ENCODE measurements around the gene SLC45A3. TPM values are rescaled to one million over a fixed set of nuclear protein-coding genes. Genes with fewer than 3 reads are reported as not detected.
A peak's percentile ranks its signal among the peaks of the same experiment; 100 is the strongest.

SLC45A3 gene
- total RNA-seq, 2 experiments from 2014 or later, result not detected

DNA sequence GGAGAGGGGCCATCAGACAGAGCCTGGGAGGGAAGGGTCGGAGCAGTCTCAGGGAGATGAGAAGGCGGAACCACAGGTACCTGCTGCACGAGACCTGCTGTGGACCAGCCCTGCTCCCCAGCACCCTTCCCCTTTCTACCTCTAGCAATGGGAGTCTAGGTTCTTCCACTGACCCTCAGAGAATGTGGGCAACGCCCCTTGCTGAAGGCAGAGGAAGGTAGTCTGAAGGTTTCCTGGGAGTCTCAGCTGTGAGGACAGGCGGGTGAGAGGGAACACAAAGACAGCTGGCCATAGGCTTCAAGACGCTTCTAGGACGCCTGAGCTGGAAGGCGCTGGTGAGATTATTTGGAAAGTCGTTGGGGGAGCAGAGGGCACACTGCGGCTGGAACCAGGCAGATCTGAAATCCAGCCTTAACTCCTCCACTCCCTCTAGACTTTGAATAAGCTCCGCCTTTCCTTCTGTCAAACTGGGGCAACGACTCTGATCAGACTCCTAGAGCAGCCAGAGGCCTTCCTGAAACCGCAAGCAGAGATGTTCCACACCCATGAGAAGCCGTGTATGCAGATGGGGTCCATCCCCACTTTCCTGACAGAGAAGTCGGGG lies 18.1 kb downstream of the SLC45A3 start:
- Mint-ChIP-seq H3K36me3 (no peaks in the 10 kb centered on the region), H3K9me3 (ENCODE audit: low read depth) (no peaks in the 10 kb centered on the region), H3K27ac (no peak overlapping the region), H3K27me3 (peaks cover 6% of the 10 kb centered on the region), H3K4me3 (no peak overlapping the region), H3K4me1 (peaks cover 3% of the 10 kb centered on the region)
- ATAC-seq, result no peak
- CTCF ChIA-PET, result interaction anchor here (1.3 to 11.1 kb wide), 3 partner anchors 49 to 316 kb away, joined by 4 to 465 read pairs (median 153); no protein-coding TSS in a partner anchor
- DNase-seq, result no peak

DNA sequence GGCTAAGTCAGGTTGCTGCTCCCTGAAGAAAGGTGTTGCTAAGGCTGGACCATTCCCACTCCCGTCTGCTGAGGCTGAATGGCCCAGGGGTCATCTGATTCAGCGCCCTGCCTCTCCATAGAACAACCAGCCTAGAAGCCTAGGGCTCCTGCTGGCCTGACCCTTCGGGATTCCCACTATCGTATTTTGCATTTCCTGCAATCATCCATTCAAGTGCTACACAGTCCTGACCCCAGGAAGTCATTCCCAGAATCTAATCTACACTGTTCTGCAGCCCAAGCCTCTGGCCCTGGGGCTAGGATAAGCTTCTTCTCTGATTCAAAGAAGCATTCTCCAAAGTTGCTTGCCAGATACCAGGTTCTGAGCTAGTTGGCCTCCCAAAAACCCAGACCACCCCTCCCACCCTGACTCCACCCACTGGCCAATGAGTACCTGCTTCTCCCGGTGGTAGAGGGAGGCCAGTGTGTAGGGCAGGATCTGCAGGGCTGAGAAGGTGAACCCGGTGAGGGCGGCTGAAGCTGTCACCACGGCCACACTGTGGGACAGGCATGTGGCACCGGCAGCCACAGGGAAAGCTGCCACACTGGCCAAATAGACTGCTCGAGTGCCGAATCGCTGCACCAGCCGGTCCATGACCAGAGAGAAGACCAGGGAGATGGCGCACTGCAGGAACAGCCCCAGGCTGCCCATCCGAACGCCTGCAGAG lies 18.7 kb downstream of the SLC45A3 start:
- Mint-ChIP-seq H3K27ac (no peak overlapping the region), H3K27me3 (peaks cover 6% of the 10 kb centered on the region), H3K4me1 (peaks cover 3% of the 10 kb centered on the region), H3K9me3 (ENCODE audit: low read depth) (no peaks in the 10 kb centered on the region), H3K36me3 (no peaks in the 10 kb centered on the region), H3K4me3 (no peak overlapping the region)
- CTCF ChIA-PET, result interaction anchor here (1.3 to 11.1 kb wide), 7 partner anchors 9 to 316 kb away, joined by 4 to 465 read pairs (median 71); no protein-coding TSS in a partner anchor
- no peak for DNase-seq
- no peak for ATAC-seq

DNA sequence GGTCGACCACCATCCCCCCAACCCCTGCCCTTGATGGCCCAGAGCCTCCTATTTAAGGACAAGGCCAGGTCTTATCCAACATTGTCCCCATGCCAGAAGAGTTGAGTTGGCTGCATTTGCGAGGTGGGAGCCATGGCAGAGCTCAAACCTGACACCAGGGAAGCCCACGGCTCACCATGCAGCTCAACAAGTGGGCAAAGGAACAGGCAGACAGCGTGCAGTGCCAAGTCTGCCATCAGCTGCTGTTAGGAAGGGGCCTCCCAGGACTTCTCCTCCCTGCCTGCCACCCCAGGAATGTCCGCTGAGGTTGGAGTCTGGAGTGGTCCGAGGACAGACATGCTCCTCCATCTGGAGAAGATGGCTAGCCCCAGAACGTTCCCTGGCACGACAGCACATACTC lies 19.9 kb downstream of the SLC45A3 start:
- peaks cover 3% of the 10 kb centered on the region for H3K4me1 Mint-ChIP-seq
- CTCF ChIA-PET, result interaction anchor here (1.1 to 11.1 kb wide), 20 partner anchors 10 to 317 kb away, joined by 3 to 465 read pairs (median 17); partner anchors contain the start of genes ELK4, RAB29 and SLC45A3
- peaks cover 4% of the 10 kb centered on the region for H3K27me3 Mint-ChIP-seq
- no peak overlapping the region for H3K27ac Mint-ChIP-seq
- H3K36me3 Mint-ChIP-seq, result no peaks in the 10 kb centered on the region
- H3K4me3 Mint-ChIP-seq, result no peak overlapping the region
- DNase-seq (no peak), ATAC-seq (no peak)
- no peaks in the 10 kb centered on the region for H3K9me3 Mint-ChIP-seq (ENCODE audit: low read depth)

DNA sequence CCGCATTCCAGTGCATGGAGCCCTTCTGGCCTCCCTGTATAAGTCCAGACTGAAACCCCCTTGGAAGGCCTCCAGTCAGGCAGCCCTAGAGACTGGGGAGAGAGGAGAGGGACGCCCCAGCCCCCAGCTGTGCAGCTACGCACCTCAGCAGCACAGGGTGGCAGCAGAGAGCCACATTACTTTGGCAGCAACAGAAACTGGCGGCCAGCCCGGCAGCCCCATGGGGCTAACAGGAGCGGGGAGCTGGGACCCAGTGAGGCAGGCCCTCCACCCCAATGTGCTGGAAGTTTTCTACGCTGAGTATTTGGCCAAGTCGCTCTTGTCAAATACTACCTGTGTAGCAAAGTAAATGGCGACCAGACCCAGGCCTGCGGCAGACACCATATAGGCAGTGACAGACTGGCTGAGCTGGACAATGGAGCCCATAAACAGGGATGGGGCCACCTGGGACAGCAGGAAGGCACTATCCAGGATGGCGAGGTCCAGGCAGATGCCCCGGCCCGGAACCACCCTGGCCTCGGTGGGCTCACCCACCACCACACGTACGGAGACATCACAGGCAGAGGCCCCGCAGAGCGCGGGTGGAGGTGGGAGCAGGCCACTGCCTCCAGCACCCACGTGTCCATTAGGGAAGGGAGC lies 21.2 kb downstream of the SLC45A3 start:
- Mint-ChIP-seq H3K36me3 (no peaks in the 10 kb centered on the region), H3K4me1 (peaks cover 3% of the 10 kb centered on the region), H3K4me3 (no peak overlapping the region), H3K27ac (no peak overlapping the region), H3K27me3 (peaks cover 3% of the 10 kb centered on the region), H3K9me3 (ENCODE audit: low read depth) (no peaks in the 10 kb centered on the region)
- ATAC-seq (peak; percentile 93), DNase-seq (peak; percentile 85)
- CTCF ChIA-PET, result interaction anchor here (0.6 to 11.1 kb wide), 55 partner anchors 11 to 447 kb away, joined by 3 to 465 read pairs (median 8); partner anchors contain the start of genes ELK4, RAB29 and SLC45A3

DNA sequence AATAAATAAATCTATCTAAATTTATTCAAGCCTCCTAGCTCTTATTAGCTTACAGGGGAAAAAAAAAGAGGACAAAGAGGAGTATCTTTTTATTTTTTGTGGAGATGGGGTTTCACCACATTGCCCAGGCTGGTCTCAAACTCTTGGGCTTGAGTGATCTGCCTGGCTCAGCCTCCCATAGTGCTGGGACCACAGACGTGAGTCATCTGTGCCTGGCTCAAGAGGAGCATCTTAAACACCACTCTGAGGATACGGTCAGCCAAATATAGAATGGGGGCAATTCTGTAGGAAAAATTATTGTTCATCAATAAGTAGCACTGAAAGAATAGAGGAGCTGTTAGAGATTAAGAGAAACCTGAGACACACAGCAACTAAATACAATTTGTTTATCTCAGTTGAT lies 24.1 kb downstream of the SLC45A3 start:
- no peak overlapping the region for H3K27ac Mint-ChIP-seq
- no peaks in the 10 kb centered on the region for H3K9me3 Mint-ChIP-seq (ENCODE audit: low read depth)
- CTCF ChIA-PET, result interaction anchor here (0.6 to 11.1 kb wide), 18 partner anchors 9 to 322 kb away, joined by 3 to 465 read pairs (median 46); partner anchors contain the start of gene ELK4
- peaks cover 3% of the 10 kb centered on the region for H3K4me1 Mint-ChIP-seq
- peaks cover 5% of the 10 kb centered on the region for H3K27me3 Mint-ChIP-seq
- no peak for DNase-seq
- H3K36me3 Mint-ChIP-seq, result no peaks in the 10 kb centered on the region
- no peak overlapping the region for H3K4me3 Mint-ChIP-seq
- no peak for ATAC-seq

DNA sequence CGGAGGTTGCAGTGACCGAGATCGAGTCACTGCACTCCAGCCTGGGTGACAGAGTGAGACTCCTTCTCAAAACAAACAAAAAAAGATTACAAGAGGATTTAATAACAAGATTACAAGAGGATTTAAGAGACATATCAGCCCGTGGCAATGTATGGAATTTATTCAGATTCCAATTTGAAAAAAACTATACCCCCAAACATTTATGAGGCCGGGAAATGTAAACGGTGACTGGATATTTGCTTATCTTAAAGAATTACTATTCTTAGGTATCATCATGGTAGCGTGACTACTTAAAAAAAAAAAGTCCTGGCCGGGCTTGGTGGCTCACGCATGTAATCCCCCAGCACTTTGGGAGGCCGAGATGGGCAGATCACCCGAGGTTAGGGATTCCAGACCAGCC lies 27.3 kb downstream of the SLC45A3 start:
- ATAC-seq (no peak), DNase-seq (no peak)
- Mint-ChIP-seq H3K4me3 (no peak overlapping the region), H3K27me3 (peaks cover 8% of the 10 kb centered on the region), H3K27ac (no peak overlapping the region), H3K9me3 (ENCODE audit: low read depth) (no peaks in the 10 kb centered on the region), H3K36me3 (no peaks in the 10 kb centered on the region), H3K4me1 (no peaks in the 10 kb centered on the region)
- CTCF ChIA-PET, result interaction anchor here (1.3 to 11.1 kb wide), 3 partner anchors 62 to 130 kb away, joined by 3 to 465 read pairs (median 107); no protein-coding TSS in a partner anchor

DNA sequence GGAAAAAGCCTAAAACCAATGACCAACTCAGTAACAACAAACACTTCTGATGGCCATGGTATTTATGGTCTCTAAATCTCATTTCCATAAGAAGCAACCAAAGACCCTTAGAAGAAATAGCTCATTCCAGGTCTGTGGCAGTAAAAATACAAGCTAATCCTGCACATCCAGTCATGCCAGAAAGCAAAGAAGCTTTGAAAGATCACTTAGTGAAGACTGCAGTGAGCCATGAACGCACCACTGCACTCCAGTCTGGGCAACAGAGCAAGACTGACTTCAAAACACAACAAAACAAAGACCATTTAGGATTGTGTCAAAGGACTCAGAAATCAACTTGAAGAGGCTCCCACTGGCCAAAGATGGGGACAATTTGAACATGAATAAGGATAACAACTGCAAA lies 30.1 kb downstream of the SLC45A3 start:
- H3K27ac Mint-ChIP-seq, result no peak overlapping the region
- no peaks in the 10 kb centered on the region for H3K9me3 Mint-ChIP-seq (ENCODE audit: low read depth)
- DNase-seq, result no peak
- H3K27me3 Mint-ChIP-seq, result peaks cover 7% of the 10 kb centered on the region
- ATAC-seq, result no peak
- no peak overlapping the region for H3K4me3 Mint-ChIP-seq
- H3K4me1 Mint-ChIP-seq, result no peaks in the 10 kb centered on the region
- H3K36me3 Mint-ChIP-seq, result no peaks in the 10 kb centered on the region
- CTCF ChIA-PET, result interaction anchor here (1.3 to 7.5 kb wide), 4 partner anchors 8 to 122 kb away, joined by 3 to 64 read pairs (median 8); no protein-coding TSS in a partner anchor

DNA sequence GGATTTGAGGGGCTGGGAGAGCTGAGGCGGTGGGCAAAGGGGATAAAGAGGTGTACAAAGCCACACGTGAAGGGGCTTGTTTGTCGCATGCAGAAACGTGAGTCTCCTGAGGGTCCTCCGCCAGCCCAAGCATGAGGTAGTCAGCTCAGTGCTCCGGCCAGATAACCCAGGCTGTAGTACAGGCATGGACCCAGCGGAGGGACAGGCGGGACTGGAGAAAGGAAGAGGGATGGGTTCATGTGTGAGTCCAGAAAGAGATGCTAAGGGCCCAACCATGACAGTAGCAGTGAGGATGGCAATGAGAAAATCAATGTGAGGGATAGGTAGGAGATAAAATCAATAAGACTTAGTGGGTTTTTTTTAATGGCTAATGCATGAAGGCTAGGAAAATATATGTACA lies 34.8 kb downstream of the SLC45A3 start:
- peaks cover 9% of the 10 kb centered on the region for H3K27me3 Mint-ChIP-seq
- H3K36me3 Mint-ChIP-seq, result no peaks in the 10 kb centered on the region
- DNase-seq, result no peak
- H3K27ac Mint-ChIP-seq, result no peak overlapping the region
- H3K4me1 Mint-ChIP-seq, result no peaks in the 10 kb centered on the region
- CTCF ChIA-PET, result interaction anchor here (1.0 to 7.5 kb wide), 6 partner anchors 10 to 249 kb away, joined by 3 to 64 read pairs (median 5); no protein-coding TSS in a partner anchor
- no peaks in the 10 kb centered on the region for H3K9me3 Mint-ChIP-seq (ENCODE audit: low read depth)
- no peak overlapping the region for H3K4me3 Mint-ChIP-seq
- no peak for ATAC-seq

DNA sequence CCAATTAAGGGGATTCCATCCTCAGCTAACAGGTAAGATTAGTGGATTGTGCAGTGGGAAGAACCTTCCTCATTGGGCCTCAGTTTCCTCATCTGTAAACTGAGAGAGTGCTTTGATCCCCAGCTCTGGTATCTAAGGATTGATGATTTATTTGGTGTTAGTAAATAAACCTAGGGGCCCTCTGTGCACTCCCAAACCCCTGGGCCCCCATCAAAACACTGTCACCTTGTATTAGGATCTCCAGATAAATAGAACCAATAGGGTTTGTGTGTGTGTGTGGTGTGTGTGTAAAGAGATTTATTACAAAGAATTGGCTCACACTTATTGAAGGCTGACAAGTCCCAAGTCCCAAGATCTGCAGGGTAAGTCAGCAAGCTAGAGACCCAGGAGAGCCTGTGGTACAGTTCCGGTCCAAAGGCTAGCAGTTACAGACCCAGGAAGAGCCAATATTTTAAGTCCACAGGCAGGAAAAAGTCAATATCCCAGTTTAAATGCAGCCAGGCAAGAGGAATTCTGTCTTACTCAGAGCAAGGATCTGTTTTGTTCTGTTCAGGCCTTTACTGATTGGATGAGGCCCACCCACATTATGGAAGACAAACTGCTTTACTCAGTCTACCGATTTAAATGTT lies 37.5 kb downstream of the SLC45A3 start:
- no peaks in the 10 kb centered on the region for H3K36me3 Mint-ChIP-seq
- H3K27ac Mint-ChIP-seq, result no peak overlapping the region
- peaks cover 26% of the 10 kb centered on the region for H3K27me3 Mint-ChIP-seq
- ATAC-seq, result no peak
- H3K9me3 Mint-ChIP-seq (ENCODE audit: low read depth), result no peaks in the 10 kb centered on the region
- no peaks in the 10 kb centered on the region for H3K4me1 Mint-ChIP-seq
- no peak for DNase-seq
- CTCF ChIA-PET, result interaction anchor here (1.5 to 1.6 kb wide), 2 partner anchors 15 to 51 kb away, joined by 6 to 9 read pairs; no protein-coding TSS in a partner anchor
- H3K4me3 Mint-ChIP-seq, result no peak overlapping the region

DNA sequence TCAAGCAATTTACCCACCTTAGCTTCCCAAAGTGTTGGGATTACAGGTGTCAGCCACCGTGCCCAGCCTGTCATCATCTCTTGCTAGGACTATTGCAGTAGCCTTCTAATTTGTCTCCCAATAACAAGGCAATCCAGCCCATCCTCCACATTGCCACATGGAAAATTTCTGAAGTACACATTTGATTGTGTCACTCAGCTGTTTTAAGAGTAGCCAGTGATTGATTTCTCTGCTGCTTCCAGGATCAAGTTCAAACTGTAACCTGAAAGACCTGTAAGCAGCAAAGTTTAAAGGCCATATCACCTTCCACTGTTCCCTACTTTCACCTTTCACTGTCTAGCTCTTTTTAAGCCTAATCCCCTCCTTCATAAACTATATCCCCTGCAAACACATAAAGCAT lies 40.7 kb downstream of the SLC45A3 start:
- Mint-ChIP-seq H3K27me3 (peaks cover 37% of the 10 kb centered on the region), H3K36me3 (no peaks in the 10 kb centered on the region), H3K27ac (no peak overlapping the region), H3K4me1 (peaks cover 5% of the 10 kb centered on the region), H3K4me3 (no peak overlapping the region), H3K9me3 (ENCODE audit: low read depth) (no peaks in the 10 kb centered on the region)
- CTCF ChIA-PET, result interaction anchor here (1.3 to 6.1 kb wide), 2 partner anchors 49 to 111 kb away, joined by 3 to 59 read pairs; no protein-coding TSS in a partner anchor
- ATAC-seq (no peak), DNase-seq (no peak)

DNA sequence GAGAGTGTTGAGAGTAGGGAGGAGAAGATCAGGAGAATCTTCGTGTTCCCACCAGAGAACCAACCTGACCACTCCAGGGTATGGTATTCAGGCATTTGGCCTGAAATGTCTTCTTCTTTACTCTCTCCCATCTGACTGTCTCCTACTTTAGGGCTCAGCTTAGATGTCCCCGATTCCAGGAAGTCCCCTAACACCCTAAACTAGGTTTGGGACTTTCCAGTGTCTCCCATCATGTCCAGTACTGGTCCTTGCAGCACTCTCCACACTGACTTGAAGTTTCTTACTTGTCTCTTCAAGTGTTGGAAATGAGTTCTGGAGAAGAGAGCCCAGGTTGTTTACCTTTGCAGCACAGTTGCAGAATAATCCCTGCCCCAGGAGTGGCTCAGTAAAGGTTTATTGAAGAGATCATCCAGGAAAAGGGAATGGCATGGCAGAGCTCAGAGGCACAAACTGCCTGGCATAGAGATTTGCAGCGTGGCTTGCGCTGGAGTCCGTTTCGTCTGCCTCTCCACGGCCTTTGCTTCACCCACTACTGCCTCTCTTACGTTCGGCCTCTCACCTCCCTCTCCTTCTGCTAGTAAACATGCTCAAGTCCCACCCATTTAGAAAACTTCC lies 42.3 kb downstream of the SLC45A3 start:
- DNase-seq, result no peak
- H3K4me3 Mint-ChIP-seq, result no peak overlapping the region
- H3K4me1 Mint-ChIP-seq, result peaks cover 6% of the 10 kb centered on the region
- ATAC-seq, result no peak
- H3K36me3 Mint-ChIP-seq, result no peaks in the 10 kb centered on the region
- H3K27ac Mint-ChIP-seq, result no peak overlapping the region
- CTCF ChIA-PET, result interaction anchor here (1.0 to 6.1 kb wide), 3 partner anchors 16 to 47 kb away, joined by 4 to 59 read pairs (median 5); no protein-coding TSS in a partner anchor
- peaks cover 37% of the 10 kb centered on the region for H3K27me3 Mint-ChIP-seq
- H3K9me3 Mint-ChIP-seq (ENCODE audit: low read depth), result no peaks in the 10 kb centered on the region

DNA sequence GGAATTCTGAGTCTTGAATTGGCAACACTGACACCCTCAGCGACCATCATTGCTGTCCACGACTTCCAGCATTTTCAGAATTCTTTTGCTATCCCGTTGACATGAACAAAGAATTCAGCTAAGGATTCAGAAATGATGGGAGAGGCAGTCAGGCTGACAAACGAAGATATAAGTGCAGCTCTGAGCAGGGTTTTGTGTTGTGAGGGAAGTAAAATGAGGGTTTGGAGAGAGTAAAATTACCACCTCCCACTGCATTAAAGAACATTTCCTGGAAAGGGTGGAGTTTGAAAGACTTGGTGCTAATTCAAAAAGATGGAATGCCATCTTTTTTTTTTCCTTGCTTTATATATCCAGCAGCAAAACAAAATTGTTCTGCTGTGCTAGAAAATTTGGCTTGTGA lies 43.6 kb downstream of the SLC45A3 start:
- ATAC-seq (no peak), DNase-seq (no peak)
- CTCF ChIA-PET, result interaction anchor here (0.9 to 6.1 kb wide), 8 partner anchors 14 to 240 kb away, joined by 3 to 59 read pairs (median 4); no protein-coding TSS in a partner anchor
- Mint-ChIP-seq H3K27me3 (peaks cover 37% of the 10 kb centered on the region), H3K27ac (no peak overlapping the region), H3K4me1 (peaks cover 14% of the 10 kb centered on the region), H3K36me3 (no peaks in the 10 kb centered on the region), H3K9me3 (ENCODE audit: low read depth) (no peaks in the 10 kb centered on the region), H3K4me3 (no peak overlapping the region)

Data from activated CD8-positive, alpha-beta memory T cell treated with anti-CD3 and anti-CD28 coated beads, Interleukin-2, amount 10 ng/mL, durations not matched to agents 7 days and 5 days (primary cell).